SK-N-MC (cell line): Measurements from ENCODE around the gene ZDHHC14.
"Not testable (repeated sequence)": the region's sequence is repeated elsewhere in the genome, so short reads cannot be mapped to it uniquely, and the experiment has no call there.

Experiments
- DNase-seq: peaks from one replicate; pipeline ENCODE4 v3.0.0-alpha.2; 2011; ENCODE audit warnings: low read depth, low spot score
- H3K27ac ChIP-seq: fragments of 200-600 bp; sonication (generic); 2 replicates; pipeline ENCODE4 v1.5.1; 2016; ENCODE audit warnings: mixed run types
- H3K36me3 ChIP-seq: fragments of 200-600 bp; sonication (generic); 2 replicates; pipeline ENCODE4 v1.6.1; 2017; ENCODE audit warnings: antibody characterized with exemption, low read length, mixed read lengths; ENCODE audit not compliant: insufficient read depth
- H3K4me3 ChIP-seq: fragments of 200-600 bp; sonication (generic); 2 replicates; pipeline ENCODE4 v1.5.1; 2016
- H3K9ac ChIP-seq: fragments of 200-600 bp; sonication (generic); 2 replicates; pipeline ENCODE4 v1.8.0; 2017; ENCODE audit warnings: mixed run types, mixed read lengths; ENCODE audit not compliant: insufficient read length
- H3K9me3 ChIP-seq: fragments of 200-600 bp; sonication (generic); 2 replicates; pipeline ENCODE4 v1.6.1; 2017; ENCODE audit warnings: low read depth, mild to moderate bottlenecking, antibody characterized with exemption, low read length, moderate library complexity, mixed read lengths
- EZH2 ChIP-seq: fragments of 200-600 bp; sonication (generic); IDR thresholded peaks from one replicate; pipeline ENCODE4 v1.6.1; 2017; ENCODE audit warnings: antibody characterized with exemption
- FOXP2 ChIP-seq: optimal IDR thresholded peaks from 2 replicates; pipeline ENCODE3; 2011; ENCODE audit warnings: mild to moderate bottlenecking, moderate library complexity; ENCODE audit not compliant: insufficient read depth; ENCODE audit errors: extremely low read length, control extremely low read depth
- POLR2AphosphoS5 ChIP-seq: IDR thresholded peaks from 2 replicates; pipeline ENCODE4 v1.6.1; 2012; ENCODE audit warnings: mild to moderate bottlenecking, low read depth, low read length, borderline replicate concordance

ZDHHC14 gene

GRCh38 chr6:157713451-157714152, 332.6 kb downstream of the ZDHHC14 start:
- no peak for DNase-seq
- Histone ChIP-seq H3K9me3 (no peaks in the 10 kb centered on the region), H3K36me3 (no peaks in the 10 kb centered on the region), H3K27ac (no peak overlapping the region), H3K4me3 (no peak overlapping the region), H3K9ac (no peak overlapping the region)
- TF ChIP-seq FOXP2: no peak
- no peak for TF ChIP-seq POLR2AphosphoS5
- no peak for TF ChIP-seq EZH2

- Histone ChIP-seq H3K9me3 (no peaks in the 10 kb centered on the region), H3K4me3 (no peak overlapping the region), H3K36me3 (no peaks in the 10 kb centered on the region), H3K27ac (no peak overlapping the region), H3K9ac (no peak overlapping the region)
- DNase-seq: no peak
- TF ChIP-seq POLR2AphosphoS5: no peak
- TF ChIP-seq EZH2: no peak
- no peak for TF ChIP-seq FOXP2
Observed at GRCh38 chr6:157714153-157714490, 333.1 kb downstream of the ZDHHC14 start.

GRCh38 chr6:157715728-157716164, 334.8 kb downstream of the ZDHHC14 start:
- H3K9ac ChIP-seq: no peak overlapping the region
- DNase-seq: no peak
- H3K27ac ChIP-seq: no peak overlapping the region
- H3K36me3 ChIP-seq: no peaks in the 10 kb centered on the region
- H3K4me3 ChIP-seq: no peak overlapping the region
- TF ChIP-seq EZH2 (no peak), POLR2AphosphoS5 (no peak), FOXP2 (no peak)
- H3K9me3 ChIP-seq: no peaks in the 10 kb centered on the region

- no peak overlapping the region for H3K27ac ChIP-seq
- H3K36me3 ChIP-seq: no peaks in the 10 kb centered on the region
- no peak overlapping the region for H3K9ac ChIP-seq
- no peak for DNase-seq
- no peaks in the 10 kb centered on the region for H3K9me3 ChIP-seq
- no peak for TF ChIP-seq FOXP2
- no peak for TF ChIP-seq POLR2AphosphoS5
- no peak for TF ChIP-seq EZH2
- H3K4me3 ChIP-seq: no peak overlapping the region
Observed at GRCh38 chr6:157716251-157716995, 335.4 kb downstream of the ZDHHC14 start.

- DNase-seq: no peak
- no peak for TF ChIP-seq EZH2
- no peak for TF ChIP-seq POLR2AphosphoS5
- no peak for TF ChIP-seq FOXP2
- no peak overlapping the region for H3K4me3 ChIP-seq
Observed at GRCh38 chr6:157717340-157717748, 336.4 kb downstream of the ZDHHC14 start.

GRCh38 chr6:157718503-157719187, 337.7 kb downstream of the ZDHHC14 start:
- Histone ChIP-seq H3K27ac (no peak overlapping the region), H3K9me3 (no peaks in the 10 kb centered on the region), H3K4me3 (no peak overlapping the region), H3K36me3 (no peaks in the 10 kb centered on the region), H3K9ac (no peak overlapping the region)
- TF ChIP-seq POLR2AphosphoS5: no peak
- DNase-seq: no peak

More at GRCh38 chr6:157717340-157717748, 336.4 kb downstream of the ZDHHC14 start:
- H3K9me3 ChIP-seq: no peaks in the 10 kb centered on the region
- H3K9ac ChIP-seq: no peak overlapping the region
- H3K36me3 ChIP-seq: no peaks in the 10 kb centered on the region
- H3K27ac ChIP-seq: no peak overlapping the region

- H3K27ac ChIP-seq, H3K4me3 ChIP-seq, DNase-seq, H3K9me3 ChIP-seq, H3K9ac ChIP-seq, H3K36me3 ChIP-seq: not testable (repeated sequence)
Observed at GRCh38 chr6:157720964-157721363, 340.0 kb downstream of the ZDHHC14 start.

- H3K27ac ChIP-seq: no peak overlapping the region
- TF ChIP-seq POLR2AphosphoS5 (no peak), EZH2 (no peak), FOXP2 (no peak)
- H3K36me3 ChIP-seq: no peaks in the 10 kb centered on the region
- H3K4me3 ChIP-seq: no peak overlapping the region
- DNase-seq: no peak
- no peak overlapping the region for H3K9ac ChIP-seq
- no peaks in the 10 kb centered on the region for H3K9me3 ChIP-seq
Observed at GRCh38 chr6:157721426-157721825, 340.4 kb downstream of the ZDHHC14 start.
